ENCODE results near the gene DNLZ. TPM values are rescaled to one million over a fixed set of nuclear protein-coding genes. Genes with fewer than 3 reads are reported as not detected.

Gene DNLZ
- total and polyA plus RNA-seq, 2 of the 4 experiments (the other 2 are of a cell fraction), result 2.0 to 11.4 TPM

DNA sequence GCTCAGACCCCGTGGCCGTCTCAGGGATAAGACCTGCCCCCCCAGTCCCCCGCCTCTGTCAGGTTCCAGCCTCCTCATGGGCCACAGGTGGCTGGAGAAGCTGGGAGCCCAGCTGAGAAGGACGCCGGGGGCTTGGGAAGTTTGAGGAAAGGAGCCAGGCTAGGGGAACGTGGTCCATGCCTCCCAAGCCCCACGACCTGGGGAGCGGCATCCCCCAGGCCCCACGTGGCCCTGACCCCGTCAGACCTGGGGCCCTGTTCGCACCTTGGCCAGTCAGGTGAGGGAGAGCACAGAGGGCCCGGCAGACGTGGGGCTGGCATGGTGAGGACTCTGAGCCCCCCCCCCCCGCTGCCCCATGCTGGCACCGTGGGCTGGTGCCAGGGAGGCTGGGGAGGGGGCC, 32.5 kb downstream of the DNLZ start:
- no peak overlapping the region for H3K9ac ChIP-seq (ENCODE audit: low read depth, low read length)
- CTCF ChIA-PET, result no interaction called here
- H3K18ac ChIP-seq (ENCODE audit: low read depth, low read length), result no peak overlapping the region
- H3K4me2 ChIP-seq (ENCODE audit: low read depth, low read length), result no peak overlapping the region; the same call in 1 of the 2 replicates
- H3K27me3 ChIP-seq (ENCODE audit: control insufficient read depth, insufficient read depth, low read length), result no peaks in the 10 kb centered on the region
- intact Hi-C loops (cut with micrococcal nuclease), result no loop called here
- H4K8ac ChIP-seq (ENCODE audit: low read depth in 2 of 2, low read length in 2 of 2), result no peak overlapping the region
- POLR2A ChIA-PET (ENCODE audit: unreplicated experiment), result no interaction called here
- no peak overlapping the region for H2BK5ac ChIP-seq (ENCODE audit: low read depth, low read length, poor library complexity, severe bottlenecking)
- H3K79me1 ChIP-seq (ENCODE audit: low read depth in 1 of 2, low read length in 2 of 2), result peaks cover 0 to 53% of the 10 kb centered on the region in 2 experiments; a peak in 2 of 4 replicates
- no peak overlapping the region for H4K91ac ChIP-seq (ENCODE audit: insufficient read depth, low read depth, low read length)
- no peak for TF ChIP-seq CHD1 (IDR thresholded peaks at IDR 0.05; ENCODE audit: low read depth, low read length)
- no peak for TF ChIP-seq RAD21 (IDR thresholded peaks at IDR 0.05; ENCODE audit: low read length)
- no peak for TF ChIP-seq MAZ (IDR thresholded peaks at IDR 0.05; ENCODE audit: borderline replicate concordance, low read depth, low read length)
- TF ChIP-seq MAFK (IDR thresholded peaks at IDR 0.05; ENCODE audit: low read depth, low read length), result no peak
- no peak for TF ChIP-seq RFX5 (IDR thresholded peaks at IDR 0.05; ENCODE audit: low read depth, low read length)
- TF ChIP-seq USF2 (IDR thresholded peaks at IDR 0.05; ENCODE audit: low read depth, low read length), result no peak
- TF ChIP-seq RCOR1 (IDR thresholded peaks at IDR 0.05; ENCODE audit: insufficient replicate concordance, low read length), result no peak
- TF ChIP-seq CEBPB (IDR thresholded peaks at IDR 0.05; ENCODE audit: low read depth, low read length), result no peak
- TF ChIP-seq NFE2L2 (IDR thresholded peaks at IDR 0.05; ENCODE audit: low read depth, low read length), result no peak
- no peak for TF ChIP-seq POLR2A (IDR thresholded peaks at IDR 0.05; ENCODE audit: low read depth, low read length)
- no peak for TF ChIP-seq MXI1 (IDR thresholded peaks at IDR 0.05; ENCODE audit: borderline replicate concordance, low read depth, low read length)
- TF ChIP-seq BHLHE40 (IDR thresholded peaks at IDR 0.05; ENCODE audit: low read depth, low read length), result no peak
- no peak for TF ChIP-seq SMC3 (IDR thresholded peaks at IDR 0.05; ENCODE audit: low read depth, low read length)
- no peak overlapping the region for H2AK5ac ChIP-seq (ENCODE audit: low read depth, low read length)
- no peak overlapping the region for H2BK120ac ChIP-seq (ENCODE audit: low read depth, low read length)
- peaks cover 77% of the 10 kb centered on the region for H4K20me1 ChIP-seq (ENCODE audit: insufficient read depth, low read length)
- H3K4me1 ChIP-seq (ENCODE audit: control insufficient read depth, insufficient read depth, low read length), result peaks cover 32% of the 10 kb centered on the region
- no peak overlapping the region for H3K23ac ChIP-seq (ENCODE audit: low read depth, low read length)
- no peak overlapping the region for H3K4me3 ChIP-seq (ENCODE audit: insufficient read depth, low read depth, low read length)
- in situ Hi-C loops (cut with MboI; ENCODE audit: low sequenced_read_pairs), result no loop called here
- H3K4ac ChIP-seq (ENCODE audit: low read depth, low read length), result no peak overlapping the region
- H4K5ac ChIP-seq (ENCODE audit: low read depth, low read length), result no peak overlapping the region
- H2BK15ac ChIP-seq (ENCODE audit: low read depth, low read length), result no peak overlapping the region
- no peak overlapping the region for H2AK9ac ChIP-seq (replicated peaks; ENCODE audit: low read depth, low read length, poor library complexity)
- H2BK20ac ChIP-seq (ENCODE audit: low read depth, low read length), result no peak overlapping the region
- no CpG with 5 or more reads among the region's 15 CpGs for WGBS, 2 experiments (ENCODE audit: extremely low coverage in 2 of 2, insufficient read length in 1 of 2)
- no peak overlapping the region for H3K56ac ChIP-seq (ENCODE audit: extremely low read depth, insufficient read depth, low read length)
- H3K9me1 ChIP-seq (ENCODE audit: insufficient read depth, low read length), result peaks cover 6% of the 10 kb centered on the region; the same call in 1 of the 2 replicates
- dilution Hi-C loops (cut with HindIII; ENCODE audit: low sequenced_read_pairs, unreplicated experiment), result no loop called here
- BruUV-seq (replicated peaks), result no TSS peak
- no peak for DNase-seq
- H3K9me3 ChIP-seq (ENCODE audit: control insufficient read depth, insufficient read depth, low read length), result no peaks in the 10 kb centered on the region
- H3K27ac ChIP-seq (ENCODE audit: insufficient read depth, low read length), result no peak overlapping the region
- no peak overlapping the region for H2AFZ ChIP-seq (replicated peaks; ENCODE audit: low read length, poor library complexity)
- H3K14ac ChIP-seq (replicated peaks; ENCODE audit: low read depth, low read length), result no peak overlapping the region
- ATAC-seq (ENCODE audit: low read depth), result no peak
- peaks cover 40% of the 10 kb centered on the region for H3K36me3 ChIP-seq (ENCODE audit: control insufficient read depth, insufficient read depth, low read length)
